HG03378 (cell line): ENCODE measurements around the gene EMD.
"Not testable (repeated sequence)": the region's sequence is repeated elsewhere in the genome, so short reads cannot be mapped to it uniquely, and the experiment has no call there.

Experiments used
- ATAC-seq: cut with Tn5 transposase; IDR thresholded peaks from one replicate; pipeline ENCODE4 v1.9.1; 2021; ENCODE audit warnings: mild to moderate bottlenecking, moderate library complexity; ENCODE audit not compliant: unreplicated experiment

The EMD gene

DNA sequence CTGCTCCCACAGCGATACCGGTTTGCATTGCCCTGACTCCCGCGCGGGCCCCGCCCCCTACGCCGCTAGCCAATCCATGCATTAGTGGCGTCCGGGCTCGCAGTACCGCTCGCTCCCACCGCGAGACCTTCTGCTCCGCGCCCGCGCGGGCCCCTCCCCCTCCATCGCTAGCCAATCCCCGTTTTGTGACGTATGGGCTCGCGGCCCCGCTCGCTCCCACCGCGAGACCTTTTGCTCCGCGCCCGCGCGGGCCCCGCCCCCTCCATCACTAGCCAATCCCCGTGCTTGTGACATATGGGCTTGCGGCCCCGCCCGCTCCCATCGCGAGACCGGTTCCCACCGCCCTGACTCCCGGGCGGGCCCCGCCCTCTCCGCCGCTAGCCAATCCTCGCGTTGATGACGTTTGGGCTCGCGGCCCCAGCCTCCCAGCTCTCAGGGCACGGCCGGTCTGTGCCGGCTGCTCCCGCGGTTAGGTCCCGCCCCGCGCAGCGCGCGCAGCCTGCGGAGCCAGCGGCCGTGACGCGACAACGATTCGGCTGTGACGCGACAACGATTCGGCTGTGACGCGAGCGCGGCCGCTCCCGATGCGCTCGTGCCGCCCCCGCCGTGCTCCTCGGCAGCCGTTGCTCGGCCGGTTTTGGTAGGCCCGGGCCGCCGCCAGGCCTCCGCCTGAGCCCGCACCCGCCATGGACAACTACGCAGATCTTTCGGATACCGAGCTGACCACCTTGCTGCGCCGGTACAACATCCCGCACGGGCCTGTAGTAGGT is at the start of gene EMD:
Gene EMD, plus strand, starts transcription at position 497 of the 770 bp plus-strand sequence. Its CDS starts 190 bp downstream, at position 687.
- ATAC-seq: peak; percentile 79

DNA sequence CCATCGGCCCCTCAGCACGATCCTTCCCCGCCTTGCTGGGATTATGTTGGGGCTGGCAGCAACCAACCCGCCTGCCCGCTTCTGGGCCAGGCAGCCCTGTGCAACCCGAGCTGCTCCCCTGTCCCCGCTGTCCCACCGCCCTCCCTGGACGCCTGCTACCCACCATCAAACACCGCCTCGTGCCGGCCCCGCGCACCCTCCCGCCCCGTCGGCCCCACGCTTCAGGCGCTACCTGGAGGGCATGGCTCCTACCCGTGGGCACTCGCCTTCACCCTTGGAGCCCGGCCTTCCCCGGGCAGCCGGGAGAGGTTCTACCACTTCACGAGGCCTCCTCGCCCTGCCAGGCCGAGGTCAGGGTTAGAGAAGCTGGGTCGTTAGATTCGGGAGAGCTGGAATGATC is 46.5 kb upstream of the EMD start:
- ATAC-seq: no peak

DNA sequence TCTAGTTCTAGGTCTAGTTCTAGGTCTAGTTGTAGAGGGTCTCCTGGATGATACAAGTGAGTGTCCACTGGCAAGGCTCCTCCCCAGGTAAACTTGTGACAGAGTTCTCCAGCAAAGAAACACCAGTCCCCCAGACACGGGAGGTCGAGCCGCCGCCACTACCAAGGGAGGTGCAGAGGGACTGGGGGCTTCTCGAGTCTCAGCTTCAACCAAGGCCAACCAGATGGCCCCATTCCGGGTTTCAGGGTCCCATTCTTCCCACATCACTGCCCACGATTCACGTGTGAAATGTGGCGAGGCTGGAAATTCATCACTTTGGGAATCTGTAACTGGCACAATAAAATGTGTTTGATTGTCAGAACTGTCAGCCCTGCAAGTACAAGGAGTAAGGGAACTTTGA is 46.0 kb upstream of the EMD start:
- ATAC-seq: no peak

DNA sequence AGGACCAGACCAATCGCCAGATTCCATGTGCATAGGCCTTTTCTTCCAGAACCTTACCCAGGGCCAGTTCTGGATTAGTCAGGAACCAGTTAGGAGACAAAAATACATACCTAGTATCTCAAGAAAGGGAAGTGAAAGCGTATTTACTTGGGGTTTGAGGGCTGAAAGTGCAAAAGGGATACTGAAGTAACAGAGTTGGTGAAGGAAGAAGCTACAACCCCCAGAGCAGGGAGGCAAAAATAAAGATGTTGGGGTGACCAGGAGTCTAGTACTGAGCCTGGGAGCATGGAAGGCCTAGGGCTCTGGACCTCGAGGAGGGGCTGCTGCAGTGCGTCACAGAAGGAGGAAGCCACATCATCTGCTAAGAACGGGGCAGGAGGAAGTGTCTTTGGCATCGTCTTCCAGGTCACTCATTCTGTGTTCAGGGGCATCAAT is 45.2 kb upstream of the EMD start:
- ATAC-seq: peak; percentile 66

DNA sequence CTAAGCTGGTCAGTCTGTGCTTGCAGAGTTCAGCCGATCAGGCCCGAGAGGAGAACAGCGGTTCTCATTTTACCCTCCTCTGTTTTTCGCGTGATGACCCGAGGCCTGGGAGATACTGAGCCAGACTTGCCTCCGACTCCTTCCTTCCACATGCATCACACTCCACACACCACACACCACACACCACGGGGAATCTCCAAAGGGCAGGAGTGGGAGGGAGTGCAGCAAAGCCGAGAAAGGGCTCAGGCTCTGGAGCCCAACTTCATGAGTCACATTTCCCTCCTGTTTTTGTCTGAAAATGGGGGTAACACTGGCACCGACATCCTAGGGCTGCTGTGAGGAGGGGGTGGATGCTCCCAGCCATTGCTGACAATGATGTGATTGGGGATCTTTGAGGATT is 44.6 kb upstream of the EMD start:
- ATAC-seq: no peak

DNA sequence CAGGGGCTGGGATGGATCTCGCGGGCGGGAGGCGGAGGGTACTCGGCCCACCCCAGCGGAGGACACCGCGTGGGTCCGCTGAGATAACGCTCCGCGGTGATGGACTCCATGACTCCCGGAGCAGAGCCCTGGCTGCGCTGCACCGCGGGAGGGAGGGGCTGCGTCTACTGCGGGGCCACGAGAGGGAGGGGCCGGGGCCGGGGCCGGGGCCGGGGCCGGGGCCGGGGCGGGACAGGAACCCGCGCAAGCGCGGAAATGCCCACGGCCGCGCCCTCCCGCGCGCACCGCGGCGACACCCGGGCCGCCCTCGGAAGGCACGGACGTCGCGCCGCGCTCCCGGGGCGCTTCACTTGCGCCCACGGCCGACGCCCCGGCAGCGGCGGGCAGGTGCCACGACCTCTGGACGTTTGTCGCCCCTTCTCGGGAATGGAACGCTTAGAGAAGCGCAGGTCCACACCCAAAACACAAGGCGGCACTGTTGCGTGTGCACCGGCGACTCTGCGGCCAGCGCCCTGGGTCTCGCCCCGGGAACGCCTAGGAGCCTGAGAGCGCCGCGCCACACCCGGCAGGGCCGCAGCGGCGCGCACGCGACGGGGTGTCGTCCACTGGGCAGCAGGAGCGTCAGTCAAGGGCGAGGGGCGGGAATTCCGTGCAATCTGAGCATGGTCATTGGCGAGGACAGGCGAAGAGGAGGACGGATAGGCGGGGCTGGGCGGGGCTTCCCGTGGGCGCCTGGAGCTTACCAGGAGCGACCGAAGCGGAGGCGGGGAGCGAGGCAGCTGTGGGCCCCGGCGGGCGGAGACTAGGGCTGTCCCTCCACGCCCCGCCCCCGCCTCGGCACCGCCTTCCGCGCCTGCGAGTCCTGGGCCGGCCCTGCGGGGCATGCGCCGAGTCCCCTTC is 37.4 kb upstream of the EMD start:
- ATAC-seq: peak; percentile 59

DNA sequence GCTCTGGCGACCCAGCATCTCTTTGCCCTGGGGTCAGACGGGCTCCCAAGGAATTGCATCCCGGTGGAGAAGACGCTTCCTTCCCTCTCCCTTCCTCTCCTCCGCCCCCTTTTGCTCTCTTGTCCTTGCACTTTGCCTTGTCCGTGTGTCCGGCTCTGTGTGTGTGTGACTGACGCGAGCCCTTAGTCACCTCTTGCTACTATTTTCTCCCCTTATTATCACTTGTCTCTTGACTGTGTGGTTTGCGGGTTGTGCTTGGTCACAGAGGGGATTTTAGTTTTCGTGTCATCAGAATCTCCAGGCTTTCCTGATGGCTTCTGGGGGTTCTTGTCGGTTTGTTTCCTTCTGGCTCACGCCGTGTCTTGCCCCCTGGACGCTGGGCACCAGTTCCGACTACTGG is 36.0 kb upstream of the EMD start:
- not testable (repeated sequence) for ATAC-seq

DNA sequence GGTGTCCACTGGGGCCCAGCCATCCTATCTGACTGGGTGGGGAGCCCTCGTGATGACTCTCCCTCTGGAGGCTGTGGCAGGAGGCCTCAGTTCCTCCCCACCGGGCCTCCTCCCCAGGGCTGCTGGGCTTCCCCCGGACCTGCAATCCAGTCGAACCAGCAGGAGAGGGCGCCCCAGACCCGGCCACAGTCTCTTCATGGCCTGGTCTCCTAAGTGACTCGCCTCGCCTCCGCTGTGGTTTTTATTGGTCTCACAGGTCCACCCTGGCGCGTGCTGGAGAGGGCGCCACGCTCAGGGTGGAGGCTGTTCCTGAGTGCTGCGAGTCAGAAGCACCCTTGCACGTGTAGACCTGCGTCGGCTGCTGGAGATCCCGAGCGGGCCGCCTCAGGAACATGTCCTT is 35.5 kb upstream of the EMD start:
- not testable (repeated sequence) for ATAC-seq

DNA sequence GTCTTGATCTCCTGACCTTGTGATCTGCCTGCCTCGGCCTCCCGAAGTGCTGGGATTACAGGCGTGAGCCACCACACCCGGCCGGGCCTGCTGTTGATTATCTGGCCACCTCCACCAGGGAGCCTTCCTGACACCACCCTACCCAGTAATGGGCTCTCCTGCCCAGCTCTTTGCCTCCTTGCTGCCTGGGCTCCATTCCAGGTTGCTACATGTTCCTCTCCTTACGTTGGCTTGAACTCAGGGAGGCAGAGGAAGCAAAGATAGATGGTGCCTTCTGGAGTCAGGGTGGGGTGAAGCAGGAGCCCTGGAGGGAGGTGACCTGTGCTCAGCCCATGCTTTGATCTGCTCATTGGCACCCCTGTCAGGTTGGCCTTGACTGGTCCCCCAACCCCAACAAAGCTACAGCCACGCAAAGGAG is 31.0 kb upstream of the EMD start:
- ATAC-seq: no peak

DNA sequence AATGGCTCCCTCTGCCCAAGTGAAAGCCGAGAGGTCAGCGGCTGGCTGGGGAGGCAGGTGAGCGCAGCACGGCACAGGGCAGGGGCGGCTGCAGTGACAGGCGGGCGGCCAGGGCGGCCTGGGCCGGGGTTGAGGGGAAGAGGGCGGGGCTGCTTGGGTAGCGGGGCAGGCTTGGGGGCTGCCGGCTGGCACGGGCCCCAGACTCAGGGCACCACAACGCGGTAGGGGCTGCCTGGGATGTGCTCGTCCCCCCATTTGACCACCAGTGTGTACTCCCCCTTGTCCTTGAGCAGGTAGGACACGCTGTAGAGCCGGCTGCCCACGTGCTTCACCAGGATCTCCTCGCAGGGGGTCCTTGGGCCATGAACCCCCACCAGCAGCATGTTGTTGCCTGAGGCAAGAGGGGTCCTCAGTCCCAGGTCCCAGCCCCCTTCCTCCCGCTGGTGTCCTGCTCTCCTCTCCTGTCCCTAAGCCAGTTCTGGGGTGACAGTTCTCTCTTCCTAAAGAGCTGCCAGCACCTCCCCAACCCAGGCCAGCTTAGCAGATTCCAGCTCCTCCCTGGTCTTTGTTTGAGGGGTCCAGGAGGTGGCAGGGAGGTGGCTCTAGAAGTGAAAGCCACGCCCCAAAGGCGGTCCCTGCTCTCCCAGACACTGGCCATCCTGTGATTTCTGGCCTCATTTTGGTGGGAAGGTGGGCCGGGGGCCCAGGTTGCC is 30.3 kb upstream of the EMD start:
- no peak for ATAC-seq

DNA sequence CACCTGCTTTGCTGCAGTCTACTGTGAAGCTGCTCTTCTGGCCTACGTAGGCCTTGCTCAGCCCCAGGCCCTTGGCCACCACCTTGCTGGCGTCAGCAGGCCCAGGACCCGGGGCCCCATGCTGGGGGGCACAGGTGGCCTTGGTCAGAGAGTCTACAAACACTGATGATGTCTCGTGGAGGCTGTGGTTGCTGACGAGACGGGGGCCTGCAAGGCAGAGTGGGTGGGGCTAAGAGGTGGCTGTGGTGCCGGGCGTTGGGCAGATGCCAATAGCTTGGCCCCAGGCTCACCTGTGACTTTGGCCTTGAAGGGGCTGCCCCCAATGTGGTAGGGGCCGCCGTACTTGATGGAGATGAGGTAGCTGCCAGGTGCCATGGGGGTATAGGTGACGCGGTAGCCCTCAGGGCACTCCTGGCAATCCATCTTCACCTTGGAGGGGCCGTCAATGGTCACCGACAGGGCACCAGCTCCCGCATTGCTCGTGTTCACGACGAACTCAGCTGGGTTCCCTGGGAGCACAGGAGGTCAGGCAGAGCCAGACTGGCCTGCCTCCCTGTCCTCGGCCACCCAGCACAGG is 29.6 kb upstream of the EMD start:
- ATAC-seq: no peak

DNA sequence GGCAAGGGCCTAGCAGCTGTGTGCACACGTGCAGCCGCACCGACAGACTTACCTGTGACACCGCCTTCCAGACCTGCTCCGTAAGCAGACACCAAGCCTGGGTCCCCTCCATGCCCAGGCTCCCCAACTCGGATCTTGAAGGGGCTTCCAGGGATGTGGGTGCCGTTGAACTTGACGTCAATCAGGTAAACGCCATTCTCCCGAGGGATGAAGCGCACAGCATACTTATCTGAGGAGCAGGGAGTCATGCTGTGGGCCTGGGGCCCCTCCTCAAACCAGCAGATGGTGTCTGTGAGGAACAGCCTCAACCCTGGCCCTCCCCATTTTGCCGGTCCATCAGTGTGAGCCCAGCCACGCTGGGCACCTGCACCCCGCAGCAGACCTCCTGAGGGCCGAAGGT is 29.1 kb upstream of the EMD start:
- ATAC-seq: no peak

DNA sequence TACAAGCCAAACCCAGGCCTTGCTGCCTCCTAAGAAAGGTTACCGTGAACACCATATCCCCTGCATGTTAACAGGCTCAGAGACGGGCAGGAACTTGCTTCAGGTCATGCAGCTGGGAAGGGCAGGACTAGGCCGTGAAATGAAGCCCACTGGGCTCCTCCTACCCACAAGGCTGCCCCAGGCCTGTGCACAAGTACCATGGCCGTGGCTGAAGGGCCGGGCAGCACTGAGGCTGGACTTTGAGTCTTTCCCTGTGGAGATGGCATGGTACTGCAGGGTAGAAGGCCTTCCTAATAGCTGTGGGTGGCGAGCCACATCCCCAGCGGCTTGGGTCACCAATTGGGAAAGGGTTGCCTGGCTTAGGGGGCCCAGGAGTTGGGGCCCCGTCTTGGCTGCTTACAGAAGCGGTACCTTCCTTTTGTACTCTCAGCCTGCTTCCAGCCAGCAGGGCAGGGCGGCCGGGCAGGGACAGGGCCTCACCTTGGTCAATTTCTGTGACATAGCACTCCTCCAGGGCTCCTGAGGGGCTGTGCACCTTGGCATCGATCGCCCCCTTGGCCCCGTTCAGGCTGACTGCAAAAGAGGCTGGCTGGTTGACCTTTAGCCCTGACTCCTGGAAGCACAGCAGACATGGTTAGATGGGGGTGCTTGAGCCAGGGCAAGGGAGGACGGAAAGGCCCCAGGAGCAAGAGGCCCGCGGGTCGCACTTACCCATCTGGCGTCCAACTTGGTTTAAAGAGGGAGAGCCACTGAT is 28.5 kb upstream of the EMD start:
- no peak for ATAC-seq

DNA sequence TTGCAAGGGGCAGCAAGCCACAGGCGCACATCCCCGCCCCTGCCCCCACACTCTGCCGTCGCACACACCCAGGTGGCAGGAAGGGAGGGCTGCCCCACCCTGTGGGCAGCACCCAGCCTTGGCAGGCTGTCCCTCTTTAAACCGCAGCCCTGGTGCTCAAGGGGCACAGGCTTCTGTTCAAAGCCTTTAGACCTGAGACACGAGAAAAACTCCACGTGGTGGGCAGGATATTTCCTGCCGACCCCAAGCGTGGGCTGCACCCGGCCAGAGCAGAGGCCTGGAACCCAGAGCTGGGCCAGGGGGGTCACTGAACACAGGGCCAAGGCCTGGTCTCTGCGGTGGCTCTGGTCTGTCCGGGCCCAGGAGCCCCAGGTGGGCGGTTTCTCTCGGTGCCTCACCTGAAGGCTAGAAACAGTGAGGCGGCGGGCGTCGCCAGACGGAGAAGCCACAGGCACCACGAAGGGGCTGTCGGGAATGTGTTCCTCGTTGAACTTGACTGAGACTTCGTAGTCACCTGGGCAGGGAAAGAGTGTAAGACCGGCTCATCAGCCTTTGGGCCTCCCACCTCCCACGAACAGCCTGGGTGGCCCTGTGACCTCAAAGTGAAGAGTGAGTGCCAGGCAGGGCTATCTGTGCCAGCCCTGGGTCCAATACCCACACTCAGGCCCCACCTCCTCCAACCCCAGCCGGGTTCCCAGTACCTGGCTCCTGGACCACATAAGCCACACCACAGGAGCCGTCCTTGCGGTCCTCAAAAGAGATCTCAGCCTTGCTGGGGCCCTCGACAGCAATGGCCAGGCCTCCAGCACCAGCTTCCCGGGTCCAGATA is 27.7 kb upstream of the EMD start:
- no peak for ATAC-seq

DNA sequence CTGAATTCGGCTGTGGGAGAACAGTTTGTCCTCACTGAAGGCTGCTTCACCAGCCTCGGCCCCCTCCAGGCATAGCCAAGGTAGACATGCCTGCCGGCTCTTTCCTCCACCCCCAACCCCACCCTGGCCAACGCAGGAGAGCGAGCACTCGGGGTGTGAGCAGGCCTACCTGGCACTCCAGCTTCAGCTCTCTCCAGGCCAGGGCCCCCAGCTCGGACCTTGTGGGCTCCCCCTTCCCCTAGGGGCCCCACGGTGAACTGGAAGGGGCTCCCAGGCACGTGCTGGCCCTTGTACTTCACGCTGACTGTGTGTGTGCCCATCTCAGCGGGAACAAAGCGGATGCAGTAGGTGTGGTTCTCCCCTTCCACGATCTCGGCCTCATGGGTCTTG is 27.1 kb upstream of the EMD start:
- ATAC-seq: no peak

DNA sequence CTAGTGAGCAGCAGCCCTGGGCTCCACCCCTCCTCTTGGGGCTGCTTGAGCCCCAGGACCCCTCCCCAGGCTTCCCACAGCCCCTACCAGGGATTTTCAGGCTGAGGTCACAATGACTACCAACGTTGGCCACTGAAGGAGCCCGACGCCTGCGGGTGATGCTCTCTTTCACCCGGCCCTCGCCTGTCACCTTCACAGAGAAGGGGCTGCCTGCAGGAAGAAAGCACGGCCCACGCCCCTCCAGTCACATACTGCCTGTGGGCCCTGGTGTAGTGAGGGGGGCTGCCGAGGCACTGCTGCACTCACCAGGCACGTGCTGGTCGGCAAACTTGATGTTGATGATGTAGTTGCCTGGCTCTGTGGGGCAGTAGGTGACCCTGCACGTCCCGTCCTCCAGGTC is 26.6 kb upstream of the EMD start:
- ATAC-seq: no peak

DNA sequence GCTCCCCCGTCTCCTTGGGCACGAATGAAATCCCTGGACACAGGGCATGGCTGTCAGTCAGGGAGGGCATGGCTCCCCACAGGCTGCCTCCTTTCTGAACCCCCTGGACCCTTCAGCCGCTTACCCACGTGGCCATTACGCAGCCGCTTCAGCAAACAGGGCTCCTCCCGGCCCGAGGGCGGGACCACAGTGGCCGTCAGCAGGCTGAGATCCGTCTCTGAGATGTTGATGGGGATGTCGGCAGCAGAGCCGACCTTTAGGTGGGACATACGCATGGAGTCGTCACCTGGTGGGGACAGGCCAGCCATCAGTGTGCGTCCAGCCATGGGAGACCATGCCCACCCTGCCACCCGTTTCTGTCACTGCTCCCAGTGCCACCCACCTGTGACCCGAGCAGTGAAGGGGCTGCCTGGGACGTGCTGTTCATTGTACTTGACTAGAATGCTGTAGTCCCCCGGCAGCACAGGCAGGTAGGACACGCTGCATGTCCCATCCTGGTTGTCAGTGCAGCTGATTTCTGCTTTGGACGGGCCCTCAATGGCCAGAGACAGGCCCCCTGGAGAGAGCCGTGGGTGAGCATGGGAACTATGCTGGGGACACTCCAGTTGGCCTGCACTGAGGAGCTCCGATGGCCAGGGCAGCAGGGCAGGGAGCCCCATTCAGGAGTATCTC is 25.8 kb upstream of the EMD start:
- no peak for ATAC-seq

DNA sequence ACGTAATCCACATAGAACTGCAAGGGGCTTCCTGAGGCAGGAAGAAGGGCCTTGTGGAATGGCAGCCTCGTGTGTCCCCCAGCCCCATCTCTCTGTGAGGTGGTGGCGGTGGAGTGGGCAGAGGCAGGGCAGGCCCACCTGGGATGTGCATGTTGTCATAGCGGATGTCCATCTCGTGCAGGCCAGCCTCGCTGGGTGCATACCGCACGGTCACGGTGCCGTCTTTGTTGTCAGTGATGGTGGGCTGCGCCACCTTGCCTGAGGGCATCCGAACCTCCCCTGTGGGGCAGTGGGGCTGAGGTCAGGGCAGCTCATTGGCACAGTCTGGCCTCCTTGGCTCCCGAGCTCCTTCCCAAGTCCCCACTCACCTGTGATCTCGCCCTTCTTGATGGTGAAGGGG is 25.1 kb upstream of the EMD start:
- no peak for ATAC-seq

DNA sequence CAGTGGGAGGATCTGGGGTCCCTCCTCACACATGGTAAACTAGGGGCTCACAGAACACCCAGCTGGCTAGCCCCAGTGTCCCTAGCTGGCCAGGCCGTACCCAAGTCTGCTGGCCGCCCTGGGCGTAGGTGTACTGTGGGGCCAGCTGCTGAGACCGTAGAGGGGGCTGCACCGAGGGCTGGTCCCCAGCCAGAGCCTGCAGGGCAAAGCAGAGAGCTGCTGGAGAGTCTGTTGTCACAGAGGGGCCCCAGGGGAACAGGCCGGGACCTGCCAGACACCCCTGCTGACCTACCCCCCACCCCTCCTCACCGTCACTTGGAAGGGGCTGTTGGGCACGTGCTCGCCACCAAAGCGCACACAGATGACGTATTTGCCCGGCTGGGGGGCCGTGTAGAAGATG is 24.6 kb upstream of the EMD start:
- no peak for ATAC-seq
